ENCODE data around the gene ONECUT3.
"Not testable (repeated sequence)": the region's sequence is repeated elsewhere in the genome, so short reads cannot be mapped to it uniquely, and the experiment has no call there.

Gene ONECUT3

DNA sequence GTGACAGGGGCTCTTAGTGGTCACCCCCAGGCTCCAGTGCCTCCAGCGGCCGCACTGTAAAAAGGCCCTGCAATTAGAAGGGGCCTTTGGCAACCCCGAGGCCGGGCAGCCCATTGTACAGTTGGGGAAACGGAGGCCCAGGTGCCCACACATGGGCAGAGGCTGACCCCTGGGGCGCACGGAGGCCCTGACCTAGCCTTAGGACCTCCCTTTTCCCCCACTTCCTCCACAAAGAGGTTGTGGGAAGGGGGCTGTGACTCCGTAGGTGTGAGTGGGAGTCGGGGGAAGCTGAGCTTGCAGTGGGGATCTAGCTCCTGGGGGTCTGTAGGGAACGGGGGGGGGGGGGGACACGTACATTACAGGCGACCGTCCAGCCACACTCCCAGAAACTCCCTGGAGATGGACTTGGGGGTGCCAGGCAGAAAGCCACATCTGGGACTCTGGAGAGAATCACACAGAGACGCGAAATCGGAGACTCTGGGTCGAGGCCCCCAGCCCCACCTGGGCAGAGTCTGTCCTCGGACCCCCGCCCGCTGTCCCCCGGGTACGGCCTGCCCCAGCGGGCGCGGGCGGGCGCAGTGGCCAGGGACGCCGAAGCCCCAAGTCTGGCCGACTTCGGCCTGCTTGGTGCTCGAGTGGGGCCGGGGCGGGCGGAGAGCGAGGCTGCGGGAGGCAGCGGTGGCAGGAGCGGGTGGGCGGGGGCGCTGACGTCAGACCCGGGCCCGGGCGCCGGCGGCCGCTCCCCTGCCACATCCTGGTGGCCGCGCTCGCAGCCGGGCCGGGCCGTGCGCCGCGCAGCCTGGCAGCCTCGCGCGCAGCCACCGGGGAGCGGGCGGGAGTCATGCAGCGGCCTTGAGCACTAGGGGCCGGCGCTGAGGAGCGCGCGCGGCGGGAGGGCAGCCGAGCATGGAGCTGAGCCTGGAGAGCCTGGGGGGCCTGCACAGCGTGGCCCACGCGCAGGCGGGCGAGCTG is at the start of gene ONECUT3:
Gene ONECUT3, plus strand, starts transcription at position 750 of the 972 bp plus-strand sequence. Its CDS starts 157 bp downstream, at position 907.
- DNase-seq = no peak

DNA sequence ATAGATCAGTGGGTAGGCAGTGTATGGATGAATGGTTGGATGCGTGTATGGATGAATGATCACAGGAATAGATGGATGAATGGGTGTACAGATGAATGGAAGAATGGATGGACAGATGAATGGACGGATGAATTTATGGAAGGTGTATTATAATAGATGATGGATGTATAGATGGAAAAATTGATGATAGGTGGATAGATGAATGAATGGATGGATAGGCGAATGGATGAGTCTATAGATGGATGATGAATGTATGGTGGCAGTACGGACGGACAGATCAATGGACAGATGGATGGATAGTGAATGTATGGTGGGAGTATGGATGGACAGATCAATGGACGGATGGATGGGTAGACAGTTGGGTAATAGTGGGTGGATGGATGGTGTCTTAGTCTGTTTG is 49.0 kb upstream of the ONECUT3 start:
- no peak for DNase-seq

DNA sequence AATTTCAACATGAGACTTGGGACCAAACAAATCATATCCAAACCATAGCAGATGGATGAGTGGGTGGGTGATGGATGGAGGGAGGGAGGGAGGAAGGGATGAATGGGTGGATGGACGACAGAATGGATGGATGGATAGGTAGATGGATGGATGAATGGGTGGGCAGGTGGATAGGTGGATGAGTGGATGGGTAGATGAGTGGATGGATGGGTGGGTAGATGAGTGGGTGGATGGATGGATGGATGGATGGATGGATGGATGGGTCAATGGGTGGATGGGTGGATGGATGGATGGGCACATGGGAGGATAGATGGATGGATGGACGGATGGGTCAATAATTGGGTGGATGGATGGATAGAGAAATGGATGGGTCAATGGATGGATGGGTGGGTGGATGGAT is 47.9 kb upstream of the ONECUT3 start:
- no peak for DNase-seq

DNA sequence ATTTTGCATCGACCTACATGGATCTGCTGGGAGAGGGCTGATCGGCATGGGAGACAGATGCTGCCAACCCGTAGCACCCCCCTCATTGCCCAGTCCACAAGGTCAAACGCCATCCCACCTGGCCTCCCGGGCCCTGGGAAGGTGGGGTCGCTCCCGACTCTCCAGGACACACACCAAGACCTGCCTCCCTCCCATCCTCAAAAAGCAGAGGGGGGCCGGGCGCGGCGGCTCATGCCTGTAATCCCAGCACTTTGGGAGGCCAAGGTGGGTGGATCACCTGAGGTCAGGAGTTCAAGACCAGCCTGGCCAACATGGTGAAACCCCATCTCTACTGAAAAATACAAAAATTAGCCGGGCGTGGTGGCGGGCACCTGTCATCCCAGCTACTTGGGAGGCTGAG is 46.7 kb upstream of the ONECUT3 start:
- DNase-seq = not testable (repeated sequence)

DNA sequence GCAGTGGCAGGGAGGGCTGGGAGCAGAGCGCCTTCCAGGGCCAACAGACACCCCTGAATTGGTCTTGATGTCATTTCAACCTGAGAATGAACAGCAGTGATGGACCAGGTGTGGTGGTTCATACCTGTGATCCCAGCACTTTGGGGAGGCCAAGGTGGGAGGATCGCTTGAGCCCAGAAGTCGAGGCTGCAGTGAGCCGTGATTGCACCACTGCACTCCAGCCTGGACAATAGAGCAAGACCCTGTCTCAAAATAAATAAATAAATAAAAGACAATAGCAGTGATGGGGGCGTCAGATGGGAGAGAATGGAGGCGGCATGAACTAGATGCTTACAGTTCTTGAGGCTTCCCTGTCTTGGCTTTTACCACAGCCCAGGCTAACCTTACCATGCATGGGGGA is 46.1 kb upstream of the ONECUT3 start:
- no peak for DNase-seq

DNA sequence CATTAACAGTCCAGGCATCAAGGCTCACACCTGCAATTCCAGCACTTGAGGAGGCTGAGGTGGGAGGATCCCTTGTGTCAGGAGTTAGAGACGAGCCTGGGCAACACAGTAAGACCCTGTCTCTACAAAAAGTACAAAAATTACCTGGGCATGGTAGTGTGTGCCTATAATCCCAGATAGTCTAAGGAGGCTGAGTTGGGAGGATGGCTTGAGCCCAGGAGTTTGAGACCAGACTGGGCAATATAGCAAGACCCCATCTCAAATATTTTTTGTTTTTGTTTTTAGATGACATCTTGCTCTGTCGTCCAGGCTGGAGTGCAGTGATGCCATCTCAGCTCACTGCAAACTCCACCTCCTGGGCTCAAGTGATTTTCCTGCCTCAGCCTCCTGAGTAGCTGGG is 40.1 kb upstream of the ONECUT3 start:
- no peak for DNase-seq

DNA sequence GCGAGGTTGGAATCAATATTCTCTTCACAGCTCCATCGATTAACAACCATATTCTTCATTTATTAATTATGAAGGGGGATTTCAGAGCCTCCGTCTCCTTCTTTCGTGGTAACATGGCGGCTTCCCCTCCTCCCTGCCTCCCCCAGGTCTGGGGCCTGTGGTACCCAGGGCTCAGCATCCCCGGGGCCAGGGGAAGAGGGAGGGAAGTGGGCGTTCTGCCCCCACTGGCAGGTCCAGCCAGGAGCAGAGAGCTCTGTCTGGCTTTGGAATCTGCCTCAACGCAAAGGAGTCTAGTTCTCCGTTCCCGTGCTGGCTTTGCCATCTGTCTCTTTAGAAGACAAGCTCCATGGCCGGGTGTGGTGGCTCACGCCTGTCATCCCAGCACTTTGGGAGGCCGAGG is 37.8 kb upstream of the ONECUT3 start:
- no peak for DNase-seq

DNA sequence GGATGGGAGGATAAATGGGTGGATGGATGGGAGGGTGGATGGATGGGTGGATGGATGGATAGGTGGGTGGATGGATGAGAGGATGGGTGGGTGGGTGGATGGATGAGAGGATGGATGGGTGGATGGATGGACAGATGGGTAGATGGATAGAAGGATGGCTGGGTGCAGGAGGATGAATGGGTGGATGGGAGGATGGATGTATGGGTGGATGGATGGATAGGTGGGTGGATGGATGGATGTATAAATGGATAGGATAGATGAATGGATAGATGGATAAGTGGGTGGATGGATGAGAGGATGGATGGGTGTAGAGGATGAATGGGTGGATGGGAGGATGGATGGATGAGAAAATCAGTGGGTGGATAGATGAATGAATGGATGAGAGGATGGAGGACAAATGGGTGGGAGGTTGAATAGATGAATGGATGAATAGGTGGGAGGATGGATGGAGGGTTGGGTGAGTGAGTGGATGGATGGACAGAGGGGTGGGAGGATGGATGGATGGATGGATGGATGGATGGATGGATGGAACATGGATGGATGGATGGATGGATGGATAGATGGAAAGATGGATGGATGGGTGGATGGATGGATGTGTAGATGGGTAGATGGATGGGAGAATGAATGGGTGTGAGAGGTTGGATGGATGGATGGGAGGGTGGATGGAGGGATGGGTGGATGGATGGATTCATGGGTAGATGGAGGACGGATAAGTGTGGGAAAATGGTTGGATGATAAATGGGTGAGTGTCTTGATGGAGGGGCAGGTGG is 35.9 kb upstream of the ONECUT3 start:
- no peak for DNase-seq

DNA sequence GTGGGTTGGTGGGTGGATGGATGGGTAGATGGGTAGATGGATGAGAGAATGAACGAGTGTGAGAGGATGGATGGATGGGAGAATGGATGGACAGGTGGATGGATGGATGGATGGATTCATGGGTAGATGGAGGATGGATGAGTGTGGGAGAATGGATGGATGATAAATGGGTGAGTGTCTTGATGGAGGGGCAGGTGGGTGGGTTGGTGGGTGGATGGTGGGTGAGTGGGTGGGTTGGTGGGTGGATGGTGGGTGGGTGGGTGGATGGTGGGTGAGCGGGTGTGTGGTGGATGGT is 35.4 kb upstream of the ONECUT3 start:
- no peak for DNase-seq

DNA sequence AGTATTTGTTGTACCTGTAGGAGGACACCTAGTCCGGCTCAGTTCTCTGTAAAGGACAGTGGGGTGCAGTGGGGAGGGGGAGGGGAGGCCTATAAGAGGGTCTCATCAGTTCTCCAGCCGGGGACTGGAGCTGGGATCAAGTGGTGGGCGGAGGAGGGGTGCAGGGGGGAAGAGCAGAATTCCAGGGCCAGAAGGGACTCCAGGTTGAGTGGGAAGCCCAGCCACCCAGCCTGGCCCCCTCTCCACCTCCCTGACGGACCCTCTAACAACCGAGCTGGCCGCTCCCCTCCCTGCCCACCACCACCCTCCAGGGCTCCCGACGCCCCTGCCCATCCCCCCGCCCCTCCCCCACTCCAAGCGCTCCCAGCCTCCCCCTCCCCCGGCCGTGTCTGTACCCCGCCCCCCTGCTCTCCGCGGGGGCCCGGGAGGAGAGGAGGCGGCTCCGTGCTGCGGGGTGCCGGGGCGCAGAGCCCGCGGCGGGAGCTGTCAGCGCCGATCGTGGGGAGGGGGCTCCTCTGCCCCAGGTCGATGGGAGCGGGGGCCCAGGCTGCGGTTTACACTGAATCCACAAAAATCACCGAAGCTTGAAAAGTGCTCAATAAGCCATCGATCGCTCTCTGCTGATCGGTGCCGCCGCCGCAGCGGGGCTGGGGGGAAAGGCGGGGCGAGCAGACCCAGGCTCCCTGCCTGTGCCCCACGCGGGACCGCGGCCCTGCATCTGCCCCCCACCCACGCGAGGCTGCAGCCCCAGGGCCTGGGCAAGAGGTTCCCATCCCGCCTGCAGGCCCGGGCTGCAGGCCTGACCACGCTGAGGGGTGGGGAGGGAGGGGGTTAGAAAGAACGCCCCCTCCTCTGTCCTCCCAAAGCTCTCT is 34.6 kb upstream of the ONECUT3 start:
- no peak for DNase-seq

DNA sequence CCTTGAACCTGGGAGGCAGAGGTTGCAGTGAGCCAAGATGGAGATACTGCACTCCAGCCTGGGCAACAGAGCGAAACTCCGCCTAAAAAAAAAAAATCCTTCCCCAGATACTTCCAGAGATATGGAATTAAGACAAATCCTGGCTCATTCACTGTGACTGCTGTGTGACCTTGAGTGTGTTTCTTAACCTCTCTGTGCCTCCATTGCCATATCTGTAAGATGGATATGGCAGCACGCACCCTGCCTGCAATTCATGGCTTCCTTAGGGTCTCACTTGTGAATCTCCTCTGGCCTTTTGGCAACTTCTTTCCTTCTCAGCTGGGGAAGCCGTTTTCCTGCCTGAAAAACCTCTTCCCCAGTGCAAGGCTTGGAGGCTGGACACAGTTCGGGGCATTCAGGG is 33.8 kb upstream of the ONECUT3 start:
- no peak for DNase-seq

DNA sequence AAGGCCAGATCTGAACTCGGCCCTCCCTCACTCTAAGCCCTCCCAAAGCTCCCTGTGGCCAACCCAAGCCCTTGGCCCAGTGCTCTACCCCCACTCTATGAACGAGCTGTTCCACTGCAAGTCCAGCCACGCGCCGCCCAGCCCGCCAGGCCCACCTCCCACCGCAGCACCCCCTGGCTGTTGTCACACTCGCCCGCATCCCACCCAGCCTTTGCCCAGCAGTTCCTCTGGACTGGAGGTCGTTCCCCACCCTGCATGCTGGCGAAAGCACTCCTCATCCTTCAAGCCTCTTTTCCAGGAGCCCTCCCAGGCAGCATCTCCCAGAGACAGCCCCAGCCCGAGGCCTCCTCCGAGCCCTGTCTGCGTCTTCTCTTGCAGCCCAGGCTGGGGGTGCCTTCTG is 33.1 kb upstream of the ONECUT3 start:
- DNase-seq = no peak

DNA sequence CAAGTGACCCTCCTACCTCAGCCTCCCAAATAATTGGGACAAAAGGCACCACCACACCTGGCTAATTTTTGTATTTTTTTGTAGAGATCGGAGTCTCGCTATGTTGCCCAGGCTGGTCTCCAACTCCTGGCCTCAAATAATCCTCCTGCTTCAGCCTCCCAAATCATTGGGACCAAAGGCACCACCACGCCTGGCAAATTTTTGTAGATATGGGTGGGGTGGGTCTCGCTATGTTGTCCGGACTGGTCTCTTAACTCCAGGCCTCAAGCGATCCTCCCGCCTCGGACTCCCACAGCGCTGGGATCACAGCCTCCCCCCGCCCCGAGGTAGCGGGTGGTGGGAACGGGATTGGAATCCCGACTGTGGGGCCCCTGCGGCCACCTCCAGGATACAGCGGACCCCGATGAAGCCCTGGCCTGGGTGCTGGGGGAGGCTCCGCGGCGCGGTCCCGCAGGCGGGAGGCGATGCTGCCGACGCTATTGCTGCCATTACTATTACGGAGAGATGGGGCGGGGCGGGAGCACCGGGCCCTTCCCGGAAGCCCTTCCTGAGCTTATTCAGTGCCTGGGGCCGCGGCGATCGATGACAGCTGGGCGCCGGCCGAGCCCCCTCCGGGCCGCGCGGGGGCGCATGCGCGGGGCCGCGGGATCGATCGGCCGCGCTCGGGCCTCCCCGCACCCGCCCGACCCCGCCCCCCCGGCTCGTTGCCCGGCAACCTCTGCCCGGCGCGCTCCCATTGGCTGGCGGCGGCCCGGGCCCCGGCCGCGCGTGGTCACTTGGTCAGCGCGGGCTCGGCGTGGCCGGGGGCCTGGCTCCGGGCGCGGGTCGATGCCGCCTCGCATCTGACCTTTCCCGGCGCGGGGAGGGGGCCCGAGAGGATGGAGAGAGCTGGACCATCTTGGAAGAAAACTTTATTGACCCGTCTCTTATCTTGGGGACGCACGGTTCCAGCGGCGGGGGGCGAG is 27.9 kb upstream of the ONECUT3 start:
- peak; percentile 37 for DNase-seq

DNA sequence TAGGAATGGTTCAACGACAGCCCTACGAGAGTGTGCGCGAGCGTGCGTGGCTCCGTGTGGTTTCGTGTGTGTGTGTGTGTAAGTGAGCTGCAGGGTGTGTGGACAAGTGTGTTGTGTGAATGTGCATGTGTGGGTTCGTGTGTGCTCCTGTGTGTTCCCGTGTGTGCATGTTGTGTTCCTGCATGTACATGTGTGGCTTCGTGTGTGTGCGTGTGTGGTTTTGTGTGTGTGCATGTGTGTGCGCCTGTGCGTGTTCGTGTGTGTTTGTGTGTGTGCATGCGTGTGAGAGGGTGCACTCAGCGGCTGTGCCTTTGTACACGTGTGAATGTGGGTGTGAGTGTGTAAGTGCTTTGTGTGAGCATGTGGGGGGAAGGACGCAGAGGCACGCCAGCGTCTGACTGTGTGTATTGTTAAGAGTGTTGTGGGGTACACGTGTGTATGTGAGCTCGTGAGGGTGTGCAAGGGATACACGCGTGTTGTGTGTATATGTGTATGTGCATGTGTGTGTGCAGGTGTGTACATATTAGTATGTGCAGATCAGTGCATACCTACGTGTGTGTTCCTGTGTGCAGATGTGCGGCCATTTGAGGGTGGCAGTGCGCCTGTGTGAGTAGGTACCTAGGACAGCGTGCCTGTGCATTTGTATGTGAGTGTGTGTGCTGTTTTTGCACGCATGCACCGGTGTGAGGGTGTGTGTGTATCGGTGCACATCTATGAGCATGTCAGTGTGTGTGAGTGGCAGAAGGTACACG is 24.3 kb upstream of the ONECUT3 start:
- no peak for DNase-seq

DNA sequence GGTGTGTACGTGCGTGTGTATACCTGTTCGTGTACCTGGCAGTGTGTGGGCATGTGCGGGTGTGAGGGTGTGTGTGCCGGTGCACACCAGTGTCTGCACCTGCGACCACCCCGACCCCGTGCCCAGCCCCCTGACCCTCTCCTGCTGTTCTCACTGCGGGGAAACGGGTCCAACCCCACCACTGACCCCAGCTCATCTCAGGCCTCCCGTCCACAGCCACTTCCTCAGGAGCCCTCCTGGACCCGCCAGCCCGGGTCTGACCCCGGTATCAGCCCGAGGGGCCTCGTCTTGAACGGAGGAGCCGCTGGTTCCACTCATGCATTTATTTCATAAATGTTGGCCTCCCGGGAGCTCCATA is 23.8 kb upstream of the ONECUT3 start:
- no peak for DNase-seq

DNA sequence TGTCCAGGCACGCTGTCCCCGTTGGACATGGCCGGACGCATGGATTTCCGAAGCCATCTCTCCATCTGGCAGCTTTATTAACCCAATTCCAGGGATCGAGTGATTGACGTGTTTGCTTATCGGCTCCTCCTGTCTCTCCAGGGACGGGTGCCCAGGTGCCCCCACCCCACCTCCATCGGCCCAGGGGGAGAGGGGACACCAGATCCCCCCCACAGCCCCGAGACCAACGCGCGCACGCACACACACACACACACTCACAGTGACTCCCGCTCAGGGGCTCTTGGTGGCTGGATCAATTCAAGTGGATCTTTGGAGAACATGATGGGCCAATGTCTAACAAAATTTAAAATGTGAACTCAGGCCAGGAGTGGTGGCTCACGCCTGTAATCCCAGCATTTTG is 23.1 kb upstream of the ONECUT3 start:
- no peak for DNase-seq

DNA sequence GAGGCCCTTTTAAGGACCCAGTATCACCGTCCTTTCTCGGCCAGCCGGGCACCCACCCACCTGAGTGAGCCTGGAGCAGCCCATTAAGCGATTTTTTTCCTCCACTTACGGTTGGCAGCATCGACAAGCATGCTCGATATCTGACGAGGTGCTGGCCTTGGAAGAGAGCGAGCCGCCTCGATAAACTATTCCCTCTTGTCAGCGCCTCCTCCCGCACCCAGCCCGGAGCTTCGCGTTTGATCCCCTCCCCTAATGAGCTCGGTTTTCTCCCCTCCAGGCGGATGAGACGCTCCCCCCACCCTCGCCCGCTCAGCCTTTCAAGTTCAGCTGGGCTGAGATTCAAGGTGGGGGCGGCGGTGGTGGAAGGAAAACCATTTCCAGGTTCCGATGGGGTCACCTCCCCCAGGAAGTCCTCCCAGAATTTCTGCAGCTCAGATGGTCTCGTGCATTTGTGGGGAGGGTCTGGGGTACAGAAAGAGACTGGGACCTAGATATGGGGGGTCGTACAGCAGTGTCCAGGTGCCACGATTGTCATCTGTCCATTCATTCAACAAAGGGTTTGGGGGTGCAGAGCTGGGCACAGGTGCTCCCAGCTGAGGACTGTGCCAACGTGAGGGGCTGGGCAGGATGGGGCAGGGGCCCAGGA is 18.9 kb upstream of the ONECUT3 start:
- no peak for DNase-seq

DNA sequence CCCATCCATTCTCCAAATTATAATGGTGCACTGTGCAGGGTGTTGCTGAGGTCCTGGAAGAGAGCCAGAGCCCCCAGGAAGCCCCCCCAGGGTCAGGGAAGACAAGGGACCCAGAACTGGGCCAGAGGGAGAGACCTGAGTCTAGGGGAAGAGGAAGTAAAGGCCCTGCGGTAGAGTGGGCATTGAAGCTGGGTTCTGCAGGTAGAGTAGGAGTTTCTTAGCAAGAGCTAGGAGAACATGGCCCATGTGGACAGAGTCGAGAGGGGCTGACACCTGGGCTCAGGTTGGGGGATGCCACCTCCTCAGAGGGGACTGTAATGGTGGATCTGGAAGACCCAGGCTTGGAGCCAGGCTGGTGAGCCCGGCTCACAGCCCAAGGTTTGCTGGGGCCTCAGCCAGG is 17.0 kb upstream of the ONECUT3 start:
- DNase-seq = no peak

DNA sequence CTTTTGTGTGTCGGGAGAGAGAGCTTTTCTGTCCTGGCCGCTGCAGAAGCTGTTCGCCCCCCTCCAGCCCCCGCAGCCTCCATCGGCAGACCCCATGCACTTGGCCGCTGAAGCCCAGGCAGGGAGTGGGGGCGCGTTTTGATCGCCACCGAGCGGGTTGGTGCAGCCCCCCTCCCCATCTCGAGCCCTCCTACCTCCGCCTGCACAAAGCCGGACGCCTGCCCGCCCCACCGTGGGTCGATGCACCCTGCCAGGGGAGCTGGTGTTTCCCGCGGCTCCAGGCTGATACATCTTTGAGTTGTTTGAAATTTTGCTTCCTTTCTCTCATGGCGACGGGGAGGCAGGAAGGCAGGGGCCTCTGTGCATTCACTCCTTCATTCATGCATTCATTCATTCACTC is 16.4 kb upstream of the ONECUT3 start:
- no peak for DNase-seq

DNA sequence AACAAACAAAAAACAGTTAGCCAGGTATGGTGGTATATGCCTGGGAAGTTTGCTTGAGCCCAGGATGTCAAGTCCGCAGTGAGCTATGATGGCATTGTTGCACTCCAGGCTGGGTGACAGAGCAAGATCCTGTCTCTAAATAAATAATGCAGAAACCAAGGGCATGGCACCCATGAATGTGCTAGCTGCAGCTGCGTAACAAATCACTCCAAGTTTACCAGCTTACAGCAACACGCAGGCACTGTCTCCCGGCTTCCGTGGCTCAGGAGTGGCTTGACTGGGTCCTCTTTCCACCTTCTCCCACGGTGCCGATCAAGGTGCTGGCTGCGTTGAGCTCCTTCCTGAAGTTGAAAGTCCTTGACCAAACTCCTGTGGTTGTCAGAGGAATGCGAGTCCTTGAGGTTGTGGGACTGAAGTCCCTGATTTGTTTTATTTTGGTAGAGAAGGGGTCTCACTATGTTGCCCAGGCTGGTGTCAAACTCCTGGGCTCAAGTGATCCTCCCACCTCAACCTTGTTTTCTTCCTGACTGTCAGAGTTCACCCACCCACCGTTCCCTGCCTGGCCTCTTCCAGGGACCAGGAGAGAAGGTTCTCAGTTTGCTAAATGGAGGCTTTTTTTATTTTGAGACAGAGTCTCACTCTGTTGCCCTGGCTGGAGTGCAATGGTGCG is 13.2 kb upstream of the ONECUT3 start:
- DNase-seq = no peak

Measured in OCI-M1 (cell line).